ENCODE data around the gene XRCC3.

DNA sequence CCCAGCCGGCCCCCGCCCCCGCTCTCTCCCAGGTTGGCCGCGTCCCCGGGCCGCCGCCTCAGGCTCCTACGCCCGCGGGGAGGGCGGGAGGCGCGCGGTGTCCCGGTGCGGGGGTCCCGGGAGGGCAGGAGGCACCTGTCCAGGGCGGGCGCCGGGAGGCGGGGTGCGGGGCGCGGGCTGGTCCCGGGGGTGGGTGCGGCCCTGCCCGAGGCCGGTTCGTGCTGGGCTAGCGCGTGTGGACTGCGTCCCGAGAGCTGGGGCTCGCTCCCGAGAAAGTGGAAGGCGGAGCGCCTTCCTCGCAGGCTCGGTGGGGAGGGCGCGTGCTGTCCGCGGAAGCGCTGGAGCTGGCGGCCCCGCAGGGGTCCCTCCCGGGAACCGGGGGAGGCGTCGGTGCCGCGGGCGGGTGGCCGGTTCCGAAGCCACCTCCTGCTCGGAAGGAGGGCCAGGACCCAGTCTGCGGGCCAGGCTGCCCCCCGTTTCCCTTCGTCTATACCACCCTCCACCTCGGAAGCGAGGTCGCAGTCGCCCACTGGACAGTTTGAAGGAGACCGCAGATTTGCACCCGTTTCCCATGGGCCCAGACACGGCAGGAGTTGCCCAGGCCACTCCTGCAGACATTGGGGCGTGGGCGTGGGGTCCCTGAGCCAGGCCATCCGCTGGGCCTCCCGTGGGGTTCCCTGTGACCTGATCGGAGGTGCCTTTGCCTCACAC lies 995 bp upstream of the XRCC3 start:
- TF ChIP-seq, protein P1, sequence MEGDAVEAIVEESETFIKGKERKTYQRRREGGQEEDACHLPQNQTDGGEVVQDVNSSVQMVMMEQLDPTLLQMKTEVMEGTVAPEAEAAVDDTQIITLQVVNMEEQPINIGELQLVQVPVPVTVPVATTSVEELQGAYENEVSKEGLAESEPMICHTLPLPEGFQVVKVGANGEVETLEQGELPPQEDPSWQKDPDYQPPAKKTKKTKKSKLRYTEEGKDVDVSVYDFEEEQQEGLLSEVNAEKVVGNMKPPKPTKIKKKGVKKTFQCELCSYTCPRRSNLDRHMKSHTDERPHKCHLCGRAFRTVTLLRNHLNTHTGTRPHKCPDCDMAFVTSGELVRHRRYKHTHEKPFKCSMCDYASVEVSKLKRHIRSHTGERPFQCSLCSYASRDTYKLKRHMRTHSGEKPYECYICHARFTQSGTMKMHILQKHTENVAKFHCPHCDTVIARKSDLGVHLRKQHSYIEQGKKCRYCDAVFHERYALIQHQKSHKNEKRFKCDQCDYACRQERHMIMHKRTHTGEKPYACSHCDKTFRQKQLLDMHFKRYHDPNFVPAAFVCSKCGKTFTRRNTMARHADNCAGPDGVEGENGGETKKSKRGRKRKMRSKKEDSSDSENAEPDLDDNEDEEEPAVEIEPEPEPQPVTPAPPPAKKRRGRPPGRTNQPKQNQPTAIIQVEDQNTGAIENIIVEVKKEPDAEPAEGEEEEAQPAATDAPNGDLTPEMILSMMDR (IDR thresholded peaks at IDR 0.05) = no peak
- no peak for TF ChIP-seq POLR2A (IDR thresholded peaks at IDR 0.05)
- TF ChIP-seq POLR2AphosphoS5 (IDR thresholded peaks at IDR 0.05) = peak in 1 of 3 donors; percentile 15
- TF ChIP-seq EP300 (IDR thresholded peaks at IDR 0.05) = no peak
